Measurements from ENCODE around the gene SLC19A1. TPM values are rescaled to one million over a fixed set of nuclear protein-coding genes. Genes with fewer than 3 reads are reported as not detected.
A peak's percentile ranks its signal among the peaks of the same experiment; 100 is the strongest.

Gene SLC19A1
- total RNA-seq, 5 donors from 2014 or later (not counting 1 experiment from before 2014, with no cell fraction given) = 10.4 to 19.2 (median 16.4) TPM

DNA sequence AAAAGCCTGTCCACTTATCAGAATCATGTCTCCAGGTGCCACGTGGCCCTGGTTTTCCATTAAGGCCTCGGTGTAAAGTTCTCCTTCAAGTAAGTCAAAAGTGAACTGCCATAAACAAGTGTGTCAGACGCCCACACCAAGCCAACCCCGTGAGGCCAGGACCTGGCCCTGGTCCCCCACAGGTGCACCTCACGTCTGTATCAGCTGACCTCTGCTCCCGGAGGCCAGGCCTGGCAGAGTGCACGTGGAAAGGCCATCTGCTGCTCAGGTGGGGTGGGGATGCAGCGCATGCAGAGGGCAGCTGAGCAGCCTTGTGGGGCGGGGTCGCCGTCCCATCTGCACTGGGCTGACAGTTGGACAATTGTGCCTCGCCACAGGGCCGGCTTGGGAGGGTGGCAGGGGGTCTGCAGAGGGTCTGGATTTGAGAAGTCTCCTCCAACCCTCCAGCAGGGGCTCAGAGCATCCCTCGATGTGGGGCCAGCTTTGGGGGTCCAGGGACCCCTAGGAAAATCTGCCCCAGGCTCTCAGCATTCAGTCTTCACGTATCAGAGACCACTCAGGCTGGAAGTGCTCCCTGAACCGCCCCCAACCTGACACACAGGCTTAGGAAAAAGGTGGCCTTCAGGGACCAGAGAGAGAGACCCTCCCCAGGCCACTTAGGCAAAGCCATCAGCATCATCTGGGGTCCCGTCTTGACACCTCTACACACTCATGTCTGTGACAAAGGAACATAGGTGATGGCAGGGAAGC, 3.0 kb downstream of the SLC19A1 start:
- WGBS (ENCODE audit: insufficient coverage) = 78% methylated on average over 6 of the region's 17 CpGs
- H3K36me3 ChIP-seq (ENCODE audit: control insufficient read depth in 2 of 2, extremely low read depth in 1 of 2, insufficient read depth in 1 of 2, low read length in 1 of 2) = no peaks in the 10 kb centered on the region
- no peak overlapping the region for H3K4me3 ChIP-seq (ENCODE audit: control insufficient read depth in 1 of 2, extremely low read depth in 1 of 2, low read length in 1 of 2)
- H3K27ac Mint-ChIP-seq = no peak overlapping the region
- no peaks in the 10 kb centered on the region for H3K27me3 Mint-ChIP-seq
- H3K9me3 ChIP-seq = no peaks in the 10 kb centered on the region
- H3K27ac ChIP-seq (ENCODE audit: low read length) = no peak overlapping the region
- DNase-seq = no peak
- CTCF ChIA-PET = interaction anchor here in 1 of 2 donors (0.5 to 0.6 kb wide), 2 partner anchors 24 to 751 kb away, joined by 3 to 5 read pairs; no protein-coding TSS in a partner anchor
- no peak for ATAC-seq (replicated peaks in 1 of 4)
- no peak overlapping the region for H3K4me3 Mint-ChIP-seq
- H3K27me3 ChIP-seq (replicated peaks in 1 of 2; ENCODE audit: control insufficient read depth in 2 of 2, extremely low read depth in 1 of 2, insufficient read depth in 2 of 2, low read length in 1 of 2) = no peaks in the 10 kb centered on the region
- H3K4me1 ChIP-seq (ENCODE audit: control insufficient read depth in 1 of 2, extremely low read depth in 1 of 2, insufficient read depth in 2 of 2, low read length in 2 of 2) = peaks cover 13 to 24% of the 10 kb centered on the region in 2 experiments
- no peaks in the 10 kb centered on the region for H3K9me3 Mint-ChIP-seq
- POLR2A ChIA-PET = interaction anchor here in 1 of 2 donors (0.7 kb wide), 1 partner anchor 316 kb away, joined by 3 read pairs; no protein-coding TSS in a partner anchor
- H3K36me3 Mint-ChIP-seq = peaks cover 3% of the 10 kb centered on the region
- H3K4me1 Mint-ChIP-seq = peaks cover 4 to 22% (median 19%) of the 10 kb centered on the region in 3 donors

DNA sequence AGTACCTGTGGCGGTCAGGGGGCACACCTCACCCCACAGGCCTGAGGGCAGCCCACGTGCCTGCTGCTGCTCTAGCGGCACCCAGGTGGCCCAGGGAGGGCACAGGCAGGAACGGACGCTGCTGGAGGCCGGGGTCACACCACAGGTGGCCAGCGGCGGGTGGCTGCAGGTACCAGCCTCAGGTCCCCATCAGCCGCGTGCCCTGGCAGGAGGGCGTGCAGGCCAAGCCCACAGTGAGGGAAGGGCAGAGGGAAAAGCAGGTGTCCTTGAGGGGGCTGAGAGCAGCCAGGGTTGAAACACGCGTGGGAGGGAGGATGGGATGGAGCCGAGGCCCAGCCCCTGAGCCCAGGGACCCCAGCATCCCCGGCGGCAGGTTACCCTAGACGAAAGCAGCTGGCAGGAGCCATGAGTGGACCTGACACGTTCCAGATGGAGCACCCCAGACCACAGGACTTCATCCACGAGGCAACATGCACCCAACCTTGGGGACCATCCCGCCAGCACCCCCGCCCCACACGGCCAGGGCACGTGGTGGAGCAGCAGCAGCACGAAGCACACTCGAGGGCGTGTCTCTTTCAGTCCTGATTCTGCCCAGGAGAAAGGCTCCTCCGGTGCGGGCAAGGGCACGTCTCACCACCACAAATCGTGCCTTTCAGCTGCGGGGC, 3.7 kb downstream of the SLC19A1 start:
- Histone ChIP-seq H3K4me1 (ENCODE audit: control insufficient read depth in 1 of 2, extremely low read depth in 1 of 2, insufficient read depth in 2 of 2, low read length in 2 of 2) (peaks cover 13 to 28% of the 10 kb centered on the region in 2 experiments), H3K4me3 (ENCODE audit: control insufficient read depth in 1 of 2, extremely low read depth in 1 of 2, low read length in 1 of 2) (no peak overlapping the region), H3K36me3 (ENCODE audit: control insufficient read depth in 2 of 2, extremely low read depth in 1 of 2, insufficient read depth in 1 of 2, low read length in 1 of 2) (no peaks in the 10 kb centered on the region), H3K27ac (ENCODE audit: low read length) (no peak overlapping the region), H3K27me3 (replicated peaks in 1 of 2; ENCODE audit: control insufficient read depth in 2 of 2, extremely low read depth in 1 of 2, insufficient read depth in 2 of 2, low read length in 1 of 2) (no peaks in the 10 kb centered on the region), H3K9me3 (no peaks in the 10 kb centered on the region)
- 95% methylated on average over 28 of the region's 31 CpGs for WGBS (ENCODE audit: insufficient coverage)
- no peaks in the 10 kb centered on the region for H3K9me3 Mint-ChIP-seq
- no peak overlapping the region for H3K27ac Mint-ChIP-seq
- no peak for DNase-seq
- H3K27me3 Mint-ChIP-seq = no peaks in the 10 kb centered on the region
- no peak overlapping the region for H3K4me3 Mint-ChIP-seq
- POLR2A ChIA-PET = no interaction called here
- peaks cover 4 to 25% (median 17%) of the 10 kb centered on the region in 3 donors for H3K4me1 Mint-ChIP-seq
- ATAC-seq (replicated peaks in 1 of 4) = no peak
- peaks cover 3% of the 10 kb centered on the region for H3K36me3 Mint-ChIP-seq
- CTCF ChIA-PET = interaction anchor here in 1 of 2 donors (0.5 kb wide), 1 partner anchor 752 kb away, joined by 5 read pairs; no protein-coding TSS in a partner anchor

DNA sequence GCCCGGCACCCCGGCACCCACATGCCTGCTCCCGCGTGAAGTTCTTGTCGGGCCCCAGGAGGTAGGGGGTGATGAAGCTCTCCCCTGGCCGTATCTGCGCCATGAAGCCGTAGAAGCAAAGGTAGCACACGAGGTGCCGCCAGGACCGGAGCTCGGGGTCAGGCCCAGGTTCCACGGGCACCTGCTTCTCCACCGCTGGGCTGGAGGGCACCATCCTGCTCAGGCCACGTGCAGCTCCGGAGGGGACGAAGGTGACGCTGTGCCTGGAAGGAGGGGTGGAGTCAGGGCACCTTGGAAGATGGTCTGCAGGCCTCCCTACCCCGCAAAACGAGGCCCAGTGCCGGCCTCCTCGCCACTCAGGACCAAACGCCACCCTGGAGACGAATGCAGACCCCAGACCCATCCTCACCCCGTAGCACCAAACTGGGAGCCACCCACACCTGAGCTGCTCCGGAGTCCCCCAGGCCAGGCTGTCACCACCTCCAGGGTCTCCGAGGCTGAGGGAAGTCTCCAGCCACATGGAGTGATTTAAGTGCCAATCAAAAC, 4.4 kb downstream of the SLC19A1 start:
- ATAC-seq (replicated peaks in 1 of 4) (no peak), DNase-seq (no peak)
- peaks cover 3% of the 10 kb centered on the region for H3K36me3 Mint-ChIP-seq
- H3K4me1 Mint-ChIP-seq = peaks cover 10 to 29% (median 21%) of the 10 kb centered on the region in 3 donors
- 97% methylated on average over 22 of the region's 27 CpGs for WGBS (ENCODE audit: insufficient coverage)
- ChIA-PET POLR2A (no interaction called here), CTCF (interaction anchor here in 1 of 2 donors (0.7 kb wide), 1 partner anchor 19 kb away, joined by 5 read pairs; no protein-coding TSS in a partner anchor)
- no peak overlapping the region for H3K27ac ChIP-seq (ENCODE audit: low read length)
- H3K36me3 ChIP-seq (ENCODE audit: control insufficient read depth in 2 of 2, extremely low read depth in 1 of 2, insufficient read depth in 1 of 2, low read length in 1 of 2) = no peaks in the 10 kb centered on the region
- H3K4me3 ChIP-seq (ENCODE audit: control insufficient read depth in 1 of 2, extremely low read depth in 1 of 2, low read length in 1 of 2) = no peak overlapping the region
- no peak overlapping the region for H3K27ac Mint-ChIP-seq
- peaks cover 14 to 28% of the 10 kb centered on the region in 2 experiments for H3K4me1 ChIP-seq (ENCODE audit: control insufficient read depth in 1 of 2, extremely low read depth in 1 of 2, insufficient read depth in 2 of 2, low read length in 2 of 2)
- H3K27me3 Mint-ChIP-seq = no peaks in the 10 kb centered on the region
- H3K27me3 ChIP-seq (replicated peaks in 1 of 2; ENCODE audit: control insufficient read depth in 2 of 2, extremely low read depth in 1 of 2, insufficient read depth in 2 of 2, low read length in 1 of 2) = no peaks in the 10 kb centered on the region
- H3K9me3 Mint-ChIP-seq = no peaks in the 10 kb centered on the region
- H3K9me3 ChIP-seq = no peaks in the 10 kb centered on the region
- no peak overlapping the region for H3K4me3 Mint-ChIP-seq

DNA sequence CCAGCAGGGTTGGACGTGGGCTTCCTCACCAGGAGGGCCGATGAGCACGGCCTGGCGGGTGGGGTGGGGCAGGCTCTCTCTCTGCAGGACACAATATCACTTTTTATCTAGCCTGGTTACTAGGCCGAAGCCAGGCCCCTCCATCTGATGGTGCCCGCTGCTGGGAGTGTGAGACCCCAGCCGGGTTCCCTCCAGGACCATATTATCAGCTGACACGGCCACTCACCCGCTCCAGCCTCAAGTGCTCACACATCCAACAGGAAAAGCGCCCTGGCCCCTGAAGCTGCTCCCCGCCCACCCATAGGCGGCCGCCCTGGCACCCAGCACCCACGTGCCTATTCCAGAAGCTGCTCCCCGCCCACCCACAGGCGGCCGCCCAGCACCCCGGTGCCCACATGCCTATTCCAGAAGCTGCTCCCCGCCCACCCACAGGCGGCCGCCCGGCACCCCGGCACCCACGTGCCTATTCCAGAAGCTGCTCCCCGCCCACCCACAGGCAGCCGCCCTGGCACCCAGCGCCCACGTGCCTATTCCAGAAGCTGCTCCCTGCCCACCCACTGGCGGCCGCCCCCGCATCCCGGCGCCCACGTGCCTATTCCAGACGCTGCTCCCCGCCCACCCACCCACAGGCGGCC, 5.0 kb downstream of the SLC19A1 start:
- no peaks in the 10 kb centered on the region for H3K27me3 ChIP-seq (replicated peaks in 1 of 2; ENCODE audit: control insufficient read depth in 2 of 2, extremely low read depth in 1 of 2, insufficient read depth in 2 of 2, low read length in 1 of 2)
- DNase-seq = peak in 1 of 35 experiments; percentile 2
- Mint-ChIP-seq H3K36me3 (peaks cover 3% of the 10 kb centered on the region), H3K9me3 (no peaks in the 10 kb centered on the region), H3K27ac (no peak overlapping the region), H3K27me3 (no peaks in the 10 kb centered on the region), H3K4me3 (no peak overlapping the region), H3K4me1 (peaks cover 16 to 35% (median 24%) of the 10 kb centered on the region in 3 donors)
- no peak overlapping the region for H3K27ac ChIP-seq (ENCODE audit: low read length)
- no peak for ATAC-seq (replicated peaks in 1 of 4)
- no peaks in the 10 kb centered on the region for H3K36me3 ChIP-seq (ENCODE audit: control insufficient read depth in 2 of 2, extremely low read depth in 1 of 2, insufficient read depth in 1 of 2, low read length in 1 of 2)
- WGBS (ENCODE audit: insufficient coverage) = 84% methylated on average over 26 of the region's 37 CpGs
- H3K4me1 ChIP-seq (ENCODE audit: control insufficient read depth in 1 of 2, extremely low read depth in 1 of 2, insufficient read depth in 2 of 2, low read length in 2 of 2) = peaks cover 14 to 31% of the 10 kb centered on the region in 2 experiments
- no peak overlapping the region for H3K4me3 ChIP-seq (ENCODE audit: control insufficient read depth in 1 of 2, extremely low read depth in 1 of 2, low read length in 1 of 2)
- POLR2A ChIA-PET = no interaction called here
- CTCF ChIA-PET = interaction anchor here in 1 of 2 donors (0.7 kb wide), 1 partner anchor 19 kb away, joined by 5 read pairs; no protein-coding TSS in a partner anchor
- no peaks in the 10 kb centered on the region for H3K9me3 ChIP-seq

DNA sequence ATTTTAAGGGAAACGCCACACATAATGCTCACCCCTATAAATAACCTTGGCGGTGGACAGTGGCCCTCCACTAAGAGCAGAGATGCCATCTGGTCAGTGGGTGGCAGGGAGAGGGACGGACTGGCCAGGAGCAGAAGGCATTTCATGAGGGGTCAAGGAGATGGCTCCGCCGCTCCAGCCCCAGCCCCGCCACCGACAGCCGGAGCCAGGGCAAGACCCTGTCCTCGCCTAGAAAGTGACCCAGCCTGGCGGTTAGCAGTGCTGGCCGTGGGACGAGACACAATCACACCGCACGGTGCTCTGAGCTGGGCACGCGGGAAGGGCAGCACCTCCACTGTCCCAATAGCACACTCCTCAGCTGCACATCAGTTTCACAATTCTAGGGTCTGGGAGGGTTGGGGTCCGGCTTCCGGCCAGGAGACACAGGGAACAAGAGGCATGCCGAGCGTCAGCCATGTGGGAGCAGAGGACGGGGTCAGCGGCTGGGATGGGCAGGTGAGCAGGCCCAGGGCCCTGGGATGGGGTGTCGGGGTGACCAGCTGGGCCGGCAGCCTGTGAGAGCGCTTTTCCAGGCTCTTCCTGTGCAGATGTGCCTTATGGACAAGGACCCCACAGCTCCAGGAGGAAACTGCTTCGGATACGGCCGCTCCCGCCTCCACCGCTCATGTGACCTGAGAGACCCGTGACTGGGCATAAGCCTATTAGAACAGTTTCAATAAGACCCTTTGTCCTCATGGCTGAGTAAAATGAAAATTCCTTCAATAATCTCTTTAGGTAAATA, 5.7 kb downstream of the SLC19A1 start:
- whole genome bisulfite sequencing (ENCODE audit: insufficient coverage) = 94% methylated on average over 28 of the region's 31 CpGs
- Histone ChIP-seq H3K4me3 (ENCODE audit: control insufficient read depth in 1 of 2, extremely low read depth in 1 of 2, low read length in 1 of 2) (no peak overlapping the region), H3K9me3 (no peaks in the 10 kb centered on the region), H3K27ac (ENCODE audit: low read length) (no peak overlapping the region), H3K27me3 (replicated peaks in 1 of 2; ENCODE audit: control insufficient read depth in 2 of 2, extremely low read depth in 1 of 2, insufficient read depth in 2 of 2, low read length in 1 of 2) (no peaks in the 10 kb centered on the region), H3K36me3 (ENCODE audit: control insufficient read depth in 2 of 2, extremely low read depth in 1 of 2, insufficient read depth in 1 of 2, low read length in 1 of 2) (peaks cover 0 to 5% of the 10 kb centered on the region in 2 donors), H3K4me1 (ENCODE audit: control insufficient read depth in 1 of 2, extremely low read depth in 1 of 2, insufficient read depth in 2 of 2, low read length in 2 of 2) (peaks cover 14 to 30% of the 10 kb centered on the region in 2 experiments)
- ChIA-PET POLR2A (no interaction called here), CTCF (interaction anchor here in 1 of 2 donors (0.5 kb wide), 1 partner anchor 252 kb away, joined by 3 read pairs; no protein-coding TSS in a partner anchor)
- ATAC-seq (replicated peaks in 1 of 4) = no peak
- H3K36me3 Mint-ChIP-seq = peaks cover 3% of the 10 kb centered on the region
- H3K27me3 Mint-ChIP-seq = no peaks in the 10 kb centered on the region
- H3K9me3 Mint-ChIP-seq = no peaks in the 10 kb centered on the region
- H3K4me1 Mint-ChIP-seq = peaks cover 17 to 37% (median 23%) of the 10 kb centered on the region in 3 donors
- peak in 1 of 35 experiments; percentile 1 for DNase-seq
- H3K27ac Mint-ChIP-seq = no peak overlapping the region
- H3K4me3 Mint-ChIP-seq = no peak overlapping the region

Measured in T-cell (primary cell).